Activated T-cell treated with anti-CD3 and anti-CD28 coated beads, Interleukin-2, amount 50 U/mL, for 1 hour (primary cell): ENCODE data around the gene EIF3F.

Source experiments
- DNase-seq: peaks from one replicate; pipeline ENCODE4 v3.0.0-alpha.2; 2020

Gene EIF3F

DNA sequence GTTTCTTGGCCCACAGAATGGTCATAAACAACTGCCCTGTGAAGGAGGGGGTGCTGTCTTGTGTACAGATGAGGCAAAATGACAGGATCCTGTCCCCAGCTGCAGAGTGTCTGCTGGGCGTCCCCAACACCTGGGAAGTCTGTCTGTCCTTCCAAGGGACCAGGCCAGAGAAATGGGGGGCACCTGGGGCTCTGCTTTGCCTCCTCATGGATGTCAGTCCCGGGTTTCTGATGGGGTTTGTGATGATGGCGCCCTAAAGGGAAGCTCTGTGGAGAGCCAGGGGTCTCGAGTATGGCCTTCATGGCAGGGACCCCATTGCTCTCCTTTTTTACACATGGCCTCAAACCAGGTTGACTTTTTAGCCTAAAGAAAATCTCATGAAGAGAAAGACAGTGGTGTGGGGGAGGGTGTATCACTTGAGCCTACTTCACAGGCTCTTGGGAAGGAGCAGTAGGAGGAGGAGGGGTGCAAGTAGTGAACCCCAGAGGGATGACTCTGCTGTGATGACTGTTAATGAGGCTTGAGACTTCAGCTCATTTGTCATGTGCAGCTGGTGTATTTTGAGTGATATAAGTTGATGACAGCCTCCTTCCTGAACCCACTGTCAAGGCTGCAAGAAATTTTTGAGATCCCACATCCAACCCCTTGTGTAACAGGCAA, 53.3 kb downstream of the EIF3F start:
- no peak for DNase-seq

DNA sequence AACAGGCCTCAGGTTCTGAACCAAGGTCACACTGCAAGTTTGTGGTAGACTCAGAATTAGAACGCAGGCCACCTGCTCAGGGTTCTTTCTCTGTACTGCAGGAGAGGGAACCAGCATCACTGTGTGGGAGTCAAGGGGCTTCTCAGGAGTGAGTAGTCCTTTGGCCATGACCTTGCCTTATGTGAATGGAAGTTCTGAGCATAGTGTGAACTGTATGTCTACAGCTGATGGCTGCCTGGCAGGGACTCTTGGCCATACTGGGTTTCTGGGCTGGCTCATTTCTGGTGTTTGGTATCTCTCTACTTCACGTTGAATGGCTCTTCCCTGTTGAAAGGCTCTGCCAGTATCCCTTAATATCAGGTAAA, 53.8 kb downstream of the EIF3F start:
- DNase-seq = no peak

DNA sequence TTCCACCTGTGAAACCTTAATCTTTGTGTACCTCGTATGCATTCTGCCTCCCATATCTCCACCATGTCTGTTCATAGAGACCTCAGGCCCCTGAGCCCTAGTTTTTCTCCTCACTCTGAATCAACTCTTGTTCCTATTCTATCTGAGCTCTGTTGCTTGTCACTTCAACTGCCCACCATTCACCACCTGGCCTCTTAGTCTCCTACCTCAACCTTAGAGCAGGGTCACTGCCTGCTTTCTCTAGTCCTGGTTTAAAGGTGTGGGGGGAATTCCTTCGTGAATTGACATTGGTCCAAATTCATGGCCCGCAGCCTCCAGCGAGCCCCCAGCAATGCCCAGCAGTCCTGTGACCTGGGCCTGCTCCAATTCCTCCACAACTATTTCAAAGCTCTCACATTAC, 54.4 kb downstream of the EIF3F start:
- no peak for DNase-seq

DNA sequence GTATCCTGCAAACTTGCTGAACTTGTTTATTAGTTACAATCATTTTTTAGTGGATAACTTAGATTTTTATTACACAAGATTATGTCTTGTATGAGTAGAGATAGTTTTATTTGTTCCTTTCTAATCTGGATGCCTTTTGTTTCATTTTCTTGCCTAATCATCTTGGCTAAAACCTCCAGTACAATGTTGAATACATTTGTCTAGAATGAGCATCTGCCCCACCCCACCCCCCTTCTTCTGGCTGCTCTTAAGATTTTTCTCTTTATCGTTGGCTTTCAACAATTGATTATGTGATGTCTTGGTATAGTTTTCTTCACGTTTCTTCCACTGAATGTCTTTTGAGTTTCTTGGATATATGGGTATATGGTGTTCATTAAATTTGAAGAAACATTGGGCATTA, 56.6 kb downstream of the EIF3F start:
- DNase-seq = no peak

DNA sequence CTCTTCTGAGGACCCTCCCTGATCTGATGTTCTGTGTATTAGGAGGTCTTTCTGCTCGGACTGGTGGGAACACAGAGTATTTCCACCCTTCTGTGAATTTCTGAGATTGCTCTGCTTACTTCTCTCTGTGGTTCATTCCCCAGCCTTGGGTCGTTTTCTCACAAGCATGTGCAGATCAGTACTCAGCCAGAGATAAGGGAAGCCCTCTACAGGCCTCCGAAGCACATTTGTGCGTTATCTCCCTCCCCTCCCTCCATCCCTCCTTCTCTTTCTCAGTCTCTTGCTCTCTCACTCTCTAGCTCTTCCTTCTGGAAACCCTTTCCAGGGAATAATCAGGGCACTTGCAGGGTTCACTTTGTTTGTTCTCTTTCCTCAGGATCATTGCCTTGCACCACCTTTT, 58.7 kb downstream of the EIF3F start:
- no peak for DNase-seq

DNA sequence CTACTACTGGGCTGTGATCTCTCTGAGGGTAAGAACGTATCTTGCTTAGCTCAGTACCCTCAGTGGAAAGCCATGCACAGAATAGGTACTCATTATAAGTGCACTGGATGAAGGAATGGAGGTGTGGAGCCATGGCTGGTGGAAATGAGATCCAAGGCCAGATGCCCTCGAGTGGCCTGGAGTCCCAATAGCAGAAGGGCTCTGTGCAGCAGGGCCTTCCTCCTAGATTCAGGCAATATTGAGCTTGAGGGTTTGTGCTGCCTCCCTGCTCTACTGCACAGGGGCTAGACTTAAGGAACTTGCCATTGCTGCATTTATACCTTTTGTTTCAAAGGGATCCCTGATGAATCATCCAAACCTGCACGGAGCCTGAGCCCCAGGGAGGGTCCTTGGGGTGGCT, 60.2 kb downstream of the EIF3F start:
- no peak for DNase-seq

DNA sequence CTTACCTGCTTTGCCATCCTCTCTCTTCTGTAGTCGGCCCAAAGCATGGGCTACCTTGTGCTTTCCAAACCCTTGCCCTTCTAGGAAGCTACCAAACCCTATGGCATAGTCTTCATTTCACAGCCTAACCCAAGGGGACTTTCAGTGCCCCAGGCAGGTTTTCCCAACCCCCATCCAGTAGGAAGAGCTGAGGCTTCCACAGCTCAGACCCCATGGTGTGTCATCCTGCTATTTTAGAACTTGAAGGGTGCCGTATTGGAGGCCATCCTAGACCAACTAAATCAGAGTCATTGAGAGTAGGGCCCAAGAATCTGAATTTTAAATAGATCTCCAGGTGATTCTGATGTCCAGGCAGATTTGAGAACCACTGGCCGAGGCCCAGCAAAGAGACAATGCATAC, 61.9 kb downstream of the EIF3F start:
- DNase-seq = no peak
